Endothelial cell of umbilical vein (primary cell): ENCODE measurements around the gene PIK3R1. TPM values are rescaled to one million over a fixed set of nuclear protein-coding genes. Genes with fewer than 3 reads are reported as not detected.

Source experiments
- BruUV-seq: library from RNA; stranded (reverse); fragments of 400-500 nt; replicated peaks from 2 replicates; lab custom pipeline; 2021; lab: Mats Ljungman, UMichigan
- CTCF ChIA-PET: fragments of 300-600, 350-600 bp; sonication (Branson Sonifier 250); formaldehyde crosslinking; loops from one replicate; lab custom pipeline; 2021; ENCODE audit warnings: antibody characterized with exemption, inconsistent platforms; lab: Charles Lee
- POLR2A ChIA-PET: fragments of 300-600, 350-600 bp; sonication (Branson Sonifier 250); formaldehyde crosslinking; loops from one replicate; lab custom pipeline; 2021; ENCODE audit warnings: antibody characterized with exemption, inconsistent platforms; lab: Charles Lee
- DNase-seq: peaks from one replicate; pipeline ENCODE4 v3.0.0-alpha.2; 2011; ENCODE audit warnings: low read depth, low spot score
- FAIRE-seq: peaks from 2 replicates; lab custom pipeline; 2011; peaks lifted over from hg19 to GRCh38; lab: Jason Lieb, UNC
- H2AFZ ChIP-seq: 2 replicates; pipeline ENCODE4 v1.6.0; 2012; ENCODE audit warnings: low read depth, low read length, control low read depth, inconsistent platforms
- H3K27ac ChIP-seq: 2 replicates; pipeline ENCODE4 v1.5.1; 2011; ENCODE audit warnings: low read depth, mild to moderate bottlenecking, control low read depth, low read length, moderate library complexity; ENCODE audit not compliant: insufficient read depth
- H3K27me3 ChIP-seq, 2 experiments: 2 replicates each; pipeline versions ENCODE4 v1.6.0 to v1.6.1; 2011; ENCODE audit warnings: low read length in 2 of 2, mixed read lengths in 1 of 2; ENCODE audit not compliant: control insufficient read depth in 2 of 2, insufficient read depth in 2 of 2
- H3K36me3 ChIP-seq, 2 experiments: 2 replicates in 1 of 2; 3 replicates in 1 of 2; pipeline ENCODE4 v1.5.1; 2011; ENCODE audit warnings: low read length in 2 of 2, mild to moderate bottlenecking in 1 of 2, moderate library complexity in 1 of 2; ENCODE audit not compliant: control insufficient read depth in 2 of 2, insufficient read depth in 2 of 2; ENCODE audit errors: extremely low read depth in 1 of 2
- H3K4me1 ChIP-seq: 3 replicates; pipeline ENCODE4 v1.5.1; 2011; ENCODE audit warnings: mild to moderate bottlenecking, low read length; ENCODE audit not compliant: control insufficient read depth, insufficient read depth; ENCODE audit errors: extremely low read depth
- H3K4me2 ChIP-seq: 2 replicates; pipeline ENCODE4 v1.6.1; 2011; ENCODE audit warnings: low read length, control low read depth, mixed read lengths; ENCODE audit not compliant: insufficient read depth
- H3K4me3 ChIP-seq, 3 experiments: fragments of 200-600 bp in 1 of 3; sonication (generic), shearing (Covaris generic) in 1 of 3; replicated peaks in 1 of 3; 2 replicates each; pipeline ENCODE4 v1.5.1; 2011 to 2016; ENCODE audit warnings: control low read depth in 3 of 3, low read length in 3 of 3, mild to moderate bottlenecking in 2 of 3, inconsistent platforms in 1 of 3, low read depth in 1 of 3, moderate library complexity in 1 of 3; ENCODE audit not compliant: insufficient read depth in 1 of 3
- H3K79me2 ChIP-seq: 2 replicates; pipeline ENCODE4 v1.6.0; 2012; ENCODE audit warnings: low read length, inconsistent platforms; ENCODE audit not compliant: control insufficient read depth, insufficient read depth
- H3K9ac ChIP-seq: replicated peaks from 2 replicates; pipeline ENCODE3; 2011; ENCODE audit warnings: low read length, control low read depth; ENCODE audit not compliant: insufficient read depth; ENCODE audit errors: extremely low read depth
- H3K9me1 ChIP-seq: replicated peaks from 3 replicates; pipeline ENCODE4 v1.6.0; 2011; ENCODE audit warnings: mild to moderate bottlenecking, low read length; ENCODE audit not compliant: control insufficient read depth, insufficient read depth; ENCODE audit errors: extremely low read depth
- H3K9me3 ChIP-seq: replicated peaks from 2 replicates; pipeline ENCODE4 v1.5.1; 2012; ENCODE audit warnings: low read length, inconsistent platforms; ENCODE audit not compliant: control insufficient read depth, insufficient read depth
- H4K20me1 ChIP-seq: replicated peaks from 2 replicates; pipeline ENCODE3; 2011; ENCODE audit warnings: mild to moderate bottlenecking, low read length; ENCODE audit not compliant: control insufficient read depth, insufficient read depth; ENCODE audit errors: extremely low read depth
- EZH2 ChIP-seq: IDR thresholded peaks from 2 replicates; pipeline ENCODE4 v1.6.1; 2012; ENCODE audit warnings: borderline replicate concordance, low read depth, mild to moderate bottlenecking, moderate library complexity, low read length, inconsistent platforms; ENCODE audit not compliant: severe bottlenecking
- FOS ChIP-seq: IDR thresholded peaks from 2 replicates; pipeline ENCODE4 v1.6.1; 2011; ENCODE audit warnings: mild to moderate bottlenecking, low read length, moderate library complexity, borderline replicate concordance; ENCODE audit not compliant: insufficient read depth
- GATA2 ChIP-seq: IDR thresholded peaks from 2 replicates; pipeline ENCODE4 v1.7.0; 2011; ENCODE audit warnings: low read depth, mild to moderate bottlenecking, moderate library complexity, mixed read lengths, low read length; ENCODE audit not compliant: insufficient read length, insufficient read depth
- JUN ChIP-seq: IDR thresholded peaks from 2 replicates; pipeline ENCODE4 v1.6.1; 2011; ENCODE audit warnings: borderline replicate concordance, low read depth; ENCODE audit not compliant: insufficient read length, insufficient read depth
- MYC ChIP-seq: IDR thresholded peaks from one replicate; pipeline ENCODE4 v1.6.1; 2011; ENCODE audit warnings: mild to moderate bottlenecking, low read depth, low read length
- POLR2A ChIP-seq: IDR thresholded peaks from 2 replicates; pipeline ENCODE4 v1.6.1; 2012; ENCODE audit warnings: low read depth, mild to moderate bottlenecking, control low read depth, low read length
- POLR2AphosphoS5 ChIP-seq: IDR thresholded peaks from 2 replicates; pipeline ENCODE4 v1.6.1; 2012; ENCODE audit warnings: low read depth, mild to moderate bottlenecking, control low read depth, low read length, moderate library complexity; ENCODE audit not compliant: insufficient read depth
- dilution Hi-C: fragments of 300-500 bp; cut with MboI; formaldehyde crosslinking; loops from one replicate; pipeline ENCODE4 v1.15.0; 2019; ENCODE audit warnings: low sequenced_read_pairs; ENCODE audit not compliant: extremely low pct_ligation_motif_present
- intact Hi-C: fragments of 100-400 bp; cut with micrococcal nuclease; formaldehyde crosslinking; loops from one replicate; pipeline ENCODE4 v1.10.0; 2022
- polyA plus RNA-seq, 4 experiments: library from polyadenylated mRNA; depleted of rRNA in 3 of 4; stranded (reverse) in 3 of 4; unstranded in 1 of 4; fragments of >200 nt; gene quantifications; 2 replicates each; pipeline versions ENCODE4 v1.2.1 to v1.2.3, GENCODE V29; 2011 to 2012; ENCODE audit warnings: missing spikeins in 1 of 4
- total RNA-seq: library from RNA; stranded (reverse); gene quantifications from 2 replicates; pipeline ENCODE4 v1.2.3, GENCODE V29; 2021
- TF ChIP-seq, protein P1 (sequence below), 2 donors: IDR thresholded peaks; 1 replicate in 1 of 2; 2 replicates in 1 of 2; pipeline ENCODE4 v1.5.1; 2011; ENCODE audit warnings: low read length in 2 of 2, mild to moderate bottlenecking in 2 of 2, moderate library complexity in 2 of 2, control low read depth in 1 of 2, inconsistent platforms in 1 of 2, low read depth in 1 of 2; ENCODE audit not compliant: insufficient read depth in 1 of 2; ENCODE audit errors: extremely low read depth in 1 of 2
- TF ChIP-seq, protein P2 (sequence below): IDR thresholded peaks from 2 replicates; pipeline ENCODE4 v1.6.1; 2011; ENCODE audit not compliant: insufficient read depth, insufficient read length

The PIK3R1 gene
- total and polyA plus RNA-seq, 2 donors (not counting 3 experiments of a cell fraction or from before 2014, with no cell fraction given) = 2.8 to 30.0 TPM

DNA sequence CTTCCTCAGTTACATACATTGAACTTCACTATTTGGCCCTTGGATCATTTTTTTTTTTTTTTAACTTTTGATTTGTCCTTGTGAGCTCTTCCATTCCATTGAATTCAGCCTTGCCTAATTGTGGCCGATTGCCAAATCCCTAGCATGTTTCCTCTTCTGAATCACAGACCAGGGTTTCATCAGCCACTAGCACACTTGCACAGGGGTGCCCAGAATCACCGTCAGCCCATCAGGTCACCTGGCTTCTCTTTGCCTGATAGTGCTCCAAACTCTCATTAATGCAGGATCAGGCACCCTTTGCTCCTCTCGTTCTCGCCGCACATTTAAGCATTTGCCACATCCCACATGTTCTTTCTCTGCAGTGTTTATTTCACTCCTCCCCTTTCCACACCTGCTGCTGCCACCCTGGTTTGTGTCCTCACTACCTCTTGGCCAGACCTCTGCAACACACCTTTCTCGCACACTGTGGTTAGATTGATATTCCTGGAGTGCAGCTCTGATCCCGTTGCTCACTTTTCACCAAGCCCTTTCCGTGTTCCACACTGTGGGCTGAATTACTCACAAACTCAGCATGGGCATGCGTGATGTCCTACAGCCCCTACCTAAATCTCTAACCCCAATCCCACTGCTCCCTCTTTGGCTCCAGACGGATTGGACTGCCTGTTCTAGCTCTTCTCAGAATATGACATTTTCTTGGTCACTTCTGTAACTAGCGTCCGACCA lies 9.8 kb downstream of the PIK3R1 start:
- DNase-seq (peak; percentile 50), FAIRE-seq (peak; percentile 71)
- H3K36me3 ChIP-seq = peaks cover 0 to 2% of the 10 kb centered on the region in 2 experiments
- H4K20me1 ChIP-seq = no peaks in the 10 kb centered on the region
- BruUV-seq = no TSS peak
- no peak overlapping the region for H3K9ac ChIP-seq
- TF ChIP-seq, protein P1, sequence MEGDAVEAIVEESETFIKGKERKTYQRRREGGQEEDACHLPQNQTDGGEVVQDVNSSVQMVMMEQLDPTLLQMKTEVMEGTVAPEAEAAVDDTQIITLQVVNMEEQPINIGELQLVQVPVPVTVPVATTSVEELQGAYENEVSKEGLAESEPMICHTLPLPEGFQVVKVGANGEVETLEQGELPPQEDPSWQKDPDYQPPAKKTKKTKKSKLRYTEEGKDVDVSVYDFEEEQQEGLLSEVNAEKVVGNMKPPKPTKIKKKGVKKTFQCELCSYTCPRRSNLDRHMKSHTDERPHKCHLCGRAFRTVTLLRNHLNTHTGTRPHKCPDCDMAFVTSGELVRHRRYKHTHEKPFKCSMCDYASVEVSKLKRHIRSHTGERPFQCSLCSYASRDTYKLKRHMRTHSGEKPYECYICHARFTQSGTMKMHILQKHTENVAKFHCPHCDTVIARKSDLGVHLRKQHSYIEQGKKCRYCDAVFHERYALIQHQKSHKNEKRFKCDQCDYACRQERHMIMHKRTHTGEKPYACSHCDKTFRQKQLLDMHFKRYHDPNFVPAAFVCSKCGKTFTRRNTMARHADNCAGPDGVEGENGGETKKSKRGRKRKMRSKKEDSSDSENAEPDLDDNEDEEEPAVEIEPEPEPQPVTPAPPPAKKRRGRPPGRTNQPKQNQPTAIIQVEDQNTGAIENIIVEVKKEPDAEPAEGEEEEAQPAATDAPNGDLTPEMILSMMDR (IDR thresholded peaks at IDR 0.05; ENCODE audit: extremely low read depth in 1 of 2, insufficient read depth in 1 of 2, low read depth in 1 of 2, low read length in 2 of 2) = no peak
- TF ChIP-seq EZH2 (no peak), POLR2A (no peak), GATA2 (no peak), FOS (no peak), JUN (no peak), POLR2AphosphoS5 (no peak), MYC (no peak)
- TF ChIP-seq, protein P2, sequence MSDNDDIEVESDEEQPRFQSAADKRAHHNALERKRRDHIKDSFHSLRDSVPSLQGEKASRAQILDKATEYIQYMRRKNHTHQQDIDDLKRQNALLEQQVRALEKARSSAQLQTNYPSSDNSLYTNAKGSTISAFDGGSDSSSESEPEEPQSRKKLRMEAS = no peak
- H3K9me1 ChIP-seq = no peaks in the 10 kb centered on the region
- ChIA-PET POLR2A (interaction anchor here (1.0 kb wide), 1 partner anchor 10 kb away, joined by 4 read pairs; the partner anchor contains the start of gene PIK3R1), CTCF (interaction anchor here (0.7 to 2.2 kb wide), 5 partner anchors 9 to 692 kb away, joined by 3 to 19 read pairs (median 4); partner anchors contain the start of gene PIK3R1)
- dilution Hi-C loops (no loop called here), intact Hi-C loops (no loop called here)
- H3K79me2 ChIP-seq = peaks cover 42% of the 10 kb centered on the region
- no peaks in the 10 kb centered on the region for H3K27me3 ChIP-seq
- no peak overlapping the region for H3K4me3 ChIP-seq
- no peak overlapping the region for H3K4me2 ChIP-seq
- H3K27ac ChIP-seq = no peak overlapping the region
- peaks cover 10% of the 10 kb centered on the region for H3K4me1 ChIP-seq
- no peak overlapping the region for H2AFZ ChIP-seq
- H3K9me3 ChIP-seq = no peaks in the 10 kb centered on the region
